HG02981 (cell line): ENCODE measurements around the gene GABPB2.

Source experiments
- ATAC-seq: cut with Tn5 transposase; IDR thresholded peaks from one replicate; pipeline ENCODE4 v1.9.1; 2021; ENCODE audit warnings: mild to moderate bottlenecking, moderate library complexity; ENCODE audit not compliant: unreplicated experiment

GABPB2 gene

GRCh38 chr1:151131701-151132334 is 61.3 kb downstream of the GABPB2 start:
- ATAC-seq, result no peak

GRCh38 chr1:151132335-151133017 is 61.9 kb downstream of the GABPB2 start:
- ATAC-seq, result no peak

GRCh38 chr1:151133018-151133806 is 62.7 kb downstream of the GABPB2 start:
- no peak for ATAC-seq

DNA sequence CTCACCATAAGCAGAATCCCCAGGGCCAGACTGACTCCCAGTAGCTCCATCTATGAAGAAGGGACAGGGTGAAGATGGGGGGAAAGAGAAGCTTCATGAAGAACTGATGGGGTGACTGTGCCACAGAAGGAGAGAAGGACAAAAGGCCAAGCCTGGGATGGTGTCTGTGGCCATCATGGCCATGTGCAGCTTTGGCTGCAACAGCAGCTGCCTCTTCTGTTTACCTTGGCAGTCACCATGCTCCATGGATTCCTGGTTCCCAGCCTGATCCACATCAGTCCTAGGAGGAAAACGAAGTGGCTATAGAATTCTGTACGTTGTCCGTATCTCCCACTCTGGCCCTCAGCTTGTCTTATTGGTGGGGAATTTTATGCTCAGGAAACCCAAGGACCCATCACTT is 63.8 kb downstream of the GABPB2 start:
- ATAC-seq, result no peak

GRCh38 chr1:151134991-151135390 is 64.4 kb downstream of the GABPB2 start:
- no peak for ATAC-seq

- ATAC-seq, result no peak
Observed at GRCh38 chr1:151135433-151136385, 65.1 kb downstream of the GABPB2 start.

DNA sequence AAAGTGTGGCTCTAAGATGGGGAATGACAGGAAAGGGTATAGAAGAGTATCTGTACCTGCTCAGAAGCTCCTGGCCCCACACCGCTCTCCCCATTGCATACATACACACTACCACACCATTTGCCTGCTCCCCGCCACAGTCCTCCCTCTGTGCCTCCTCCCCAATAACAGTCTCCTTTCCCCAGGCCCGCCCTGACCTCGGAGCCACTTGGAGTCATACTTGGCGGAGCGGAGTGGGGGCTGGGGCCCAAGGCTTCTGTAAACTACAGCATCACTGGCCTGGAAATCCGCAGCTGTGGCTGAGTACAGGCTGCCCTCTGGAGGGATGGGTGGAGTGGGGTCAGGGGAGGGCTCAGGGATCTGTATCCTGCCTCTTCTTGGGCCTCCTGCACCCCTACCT is 67.2 kb downstream of the GABPB2 start:
- ATAC-seq, result no peak

DNA sequence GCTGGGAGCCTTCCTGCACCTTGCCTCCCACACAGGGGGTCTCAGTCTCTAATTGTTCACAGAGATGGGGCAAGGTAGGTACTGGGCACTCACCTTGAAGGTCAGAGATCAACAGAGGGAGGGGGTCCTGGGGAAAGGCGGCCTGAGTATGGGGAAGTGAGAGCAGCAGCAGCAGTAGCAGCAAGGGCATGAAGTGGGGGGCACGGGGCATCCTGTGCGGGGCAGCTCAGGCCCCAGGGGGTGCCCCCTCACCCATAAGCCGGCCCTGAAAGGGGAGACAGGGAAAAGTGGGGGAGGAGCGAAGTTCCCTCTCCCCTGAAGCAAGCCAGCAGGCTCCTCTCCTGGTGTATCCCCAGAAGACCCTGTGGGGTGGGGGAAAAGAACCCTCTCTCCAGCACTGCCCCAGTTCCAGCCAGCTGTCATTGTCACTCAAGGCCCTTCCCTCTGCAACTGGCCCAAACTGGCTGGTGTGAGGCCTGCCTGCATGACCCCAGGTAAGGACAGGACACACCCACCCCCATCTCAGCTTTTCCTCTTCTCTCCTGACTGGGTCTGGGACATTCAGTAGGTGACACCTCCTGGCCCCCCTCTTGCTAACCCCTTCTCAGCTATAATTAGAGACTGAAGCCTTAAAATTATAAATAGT is 72.0 kb downstream of the GABPB2 start:
- no peak for ATAC-seq

DNA sequence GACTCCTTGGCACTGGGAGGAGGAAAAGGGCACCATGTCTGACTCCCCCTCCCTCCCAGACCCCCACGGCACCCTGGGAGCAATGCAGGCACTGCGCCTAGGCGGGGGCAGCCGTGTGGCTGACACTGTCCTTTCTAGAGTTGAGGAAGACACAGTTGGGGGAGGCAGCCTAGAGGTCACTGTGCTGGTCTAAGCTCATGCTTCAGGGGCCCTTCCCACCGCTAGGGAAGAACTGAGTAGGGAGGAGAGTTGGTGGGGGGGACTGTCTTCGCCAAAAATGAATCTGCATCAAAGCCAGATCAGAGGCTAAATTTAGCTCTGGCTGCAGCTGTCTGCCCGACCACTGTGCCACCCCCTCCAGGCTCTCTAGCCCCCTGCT is 72.5 kb downstream of the GABPB2 start:
- no peak for ATAC-seq

- no peak for ATAC-seq
Observed at GRCh38 chr1:151143986-151144385, 73.4 kb downstream of the GABPB2 start.

DNA sequence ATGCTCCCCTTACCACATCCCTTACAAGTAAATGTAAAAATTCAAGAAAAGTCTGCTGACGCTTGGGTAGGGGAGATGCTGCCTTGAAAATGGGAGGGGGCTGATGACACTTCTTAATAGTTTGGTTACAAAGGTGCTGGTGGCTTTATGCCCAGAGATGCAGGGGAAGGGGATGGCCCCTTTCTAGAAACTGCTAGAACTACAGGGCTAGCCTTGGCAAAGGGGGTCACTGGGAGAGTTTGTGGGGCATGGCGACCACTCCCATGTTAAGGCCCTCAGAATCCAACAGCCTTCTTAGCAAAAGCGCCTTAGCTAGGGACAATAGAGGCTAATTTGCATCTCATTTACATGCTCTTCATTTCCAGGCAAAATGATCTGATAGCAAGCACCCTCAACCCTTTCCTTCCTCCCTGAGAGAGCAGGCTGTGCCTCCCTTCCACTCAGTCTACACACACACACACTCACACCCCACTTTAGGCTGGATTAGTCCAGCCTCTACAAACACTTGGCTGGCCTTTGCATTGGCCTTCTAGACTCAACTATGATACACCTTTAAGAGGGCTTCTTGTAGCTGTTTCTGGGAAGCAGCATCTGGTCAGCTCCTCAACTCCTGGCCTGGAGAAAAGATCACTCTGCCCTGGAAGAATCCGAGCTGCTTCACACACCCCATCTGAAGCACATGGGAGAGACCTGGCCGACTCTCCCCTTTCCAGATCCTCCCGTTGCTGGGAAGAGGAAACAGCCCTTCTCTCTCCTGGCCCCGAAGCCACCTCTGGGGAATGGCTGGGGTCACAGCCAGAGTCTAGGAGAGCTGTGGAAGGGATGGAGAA is 74.1 kb downstream of the GABPB2 start:
- ATAC-seq, result no peak

DNA sequence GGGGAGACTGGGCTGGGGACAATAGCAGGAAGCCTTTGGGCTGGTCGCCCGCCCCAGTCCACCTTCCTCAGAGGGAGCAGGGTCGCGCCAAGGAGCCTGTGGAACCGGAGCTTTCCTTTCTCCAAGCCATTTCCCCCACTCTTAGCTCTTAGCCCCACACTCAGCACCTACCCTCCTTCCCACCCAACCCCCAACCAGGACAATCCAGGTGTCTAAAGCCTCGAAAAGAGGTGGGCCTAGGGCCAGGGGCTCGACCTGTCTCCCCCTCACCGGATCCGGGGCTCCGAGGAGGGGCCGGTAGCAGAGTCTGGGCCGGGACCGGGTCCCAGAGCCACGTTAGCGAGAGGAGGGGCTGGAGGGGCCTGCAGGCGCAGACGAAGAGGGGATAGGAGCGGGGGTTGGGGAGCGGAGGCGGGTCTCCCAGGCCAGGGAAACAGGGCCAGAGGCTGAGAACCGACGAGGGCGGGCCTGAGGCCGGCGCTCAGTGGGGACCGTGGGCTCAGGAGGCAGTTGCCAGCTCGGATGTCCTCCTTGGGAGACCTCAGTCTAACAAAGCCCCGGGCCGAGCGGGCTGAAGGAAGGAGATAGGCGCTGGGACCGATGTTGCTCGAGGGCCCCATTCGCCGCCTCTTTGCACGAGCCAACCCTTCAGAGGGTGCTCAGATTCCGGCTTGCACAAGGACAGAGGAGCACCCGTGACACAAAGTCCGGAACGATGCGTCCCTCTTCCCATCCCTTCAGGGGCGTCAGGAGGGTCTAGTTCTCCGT is 74.9 kb downstream of the GABPB2 start:
- ATAC-seq, result no peak

GRCh38 chr1:151146072-151146411 is 75.5 kb downstream of the GABPB2 start:
- no peak for ATAC-seq

GRCh38 chr1:151146412-151147131 is 76.0 kb downstream of the GABPB2 start, which contains the start of gene SEMA6C:
TSS of gene SEMA6C (minus strand) at chr1:151146631. CDS start at chr1:151142621, 4,010 bp downstream.
- ATAC-seq, result peak; percentile 98

- no peak for ATAC-seq
Observed at GRCh38 chr1:151147132-151147503, 76.6 kb downstream of the GABPB2 start.

DNA sequence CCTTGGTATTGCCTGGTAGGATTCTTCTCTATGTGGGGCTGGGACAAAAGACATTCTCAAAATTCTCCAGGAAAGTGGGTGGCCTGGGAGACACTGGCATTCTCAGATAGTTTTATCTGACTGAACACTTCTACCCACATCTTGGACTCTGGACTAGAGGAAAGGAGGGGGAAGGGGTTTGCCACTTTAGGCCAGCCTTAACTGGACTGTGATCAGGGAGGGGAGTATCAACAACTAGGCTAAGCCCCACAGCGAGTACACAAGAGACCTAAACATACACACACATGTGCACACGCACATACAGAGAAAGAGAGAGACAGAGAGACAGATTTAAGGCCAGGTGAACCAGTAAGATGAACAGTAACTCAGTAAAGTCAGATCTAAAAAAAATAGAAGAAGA is 77.1 kb downstream of the GABPB2 start:
- no peak for ATAC-seq

GRCh38 chr1:151156515-151156819 is 85.9 kb downstream of the GABPB2 start, which contains the start of gene TNFAIP8L2:
TSS of gene TNFAIP8L2 (plus strand) at chr1:151156649. CDS start at chr1:151158698, 2,049 bp downstream.
- peak; percentile 62 for ATAC-seq

DNA sequence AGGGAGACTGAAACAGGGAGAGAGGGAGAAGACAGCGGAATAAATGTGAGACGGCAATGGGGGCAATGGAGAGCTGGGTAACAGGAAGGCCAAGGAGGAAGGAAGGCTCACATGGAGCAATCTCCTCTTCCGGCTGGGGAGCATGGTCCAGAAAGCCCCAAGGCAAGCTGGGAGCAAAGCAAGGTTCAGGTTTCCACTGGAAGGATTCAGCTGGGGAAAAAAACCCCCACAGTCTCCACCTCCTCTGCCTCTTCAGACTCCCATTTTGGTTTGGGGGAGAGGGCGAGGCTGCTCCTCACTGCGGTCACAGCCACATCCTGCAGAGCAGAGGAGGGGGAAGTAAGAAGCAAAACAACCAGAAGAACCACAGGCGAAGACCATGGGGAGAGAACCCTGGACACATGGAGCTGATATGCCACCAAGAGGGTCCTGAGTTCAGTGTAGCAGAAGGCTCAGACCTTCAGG is 86.5 kb downstream of the GABPB2 start:
- ATAC-seq, result no peak
